GM18517 (cell line): ENCODE measurements around the gene AKAP13.
"Not testable (repeated sequence)": the region's sequence is repeated elsewhere in the genome, so short reads cannot be mapped to it uniquely, and the experiment has no call there.

ENCODE experiments used
- ATAC-seq: cut with Tn5 transposase; IDR thresholded peaks from one replicate; pipeline ENCODE4 v1.9.1; 2021; ENCODE audit warnings: mild to moderate bottlenecking, moderate library complexity; ENCODE audit not compliant: unreplicated experiment

AKAP13 gene

DNA sequence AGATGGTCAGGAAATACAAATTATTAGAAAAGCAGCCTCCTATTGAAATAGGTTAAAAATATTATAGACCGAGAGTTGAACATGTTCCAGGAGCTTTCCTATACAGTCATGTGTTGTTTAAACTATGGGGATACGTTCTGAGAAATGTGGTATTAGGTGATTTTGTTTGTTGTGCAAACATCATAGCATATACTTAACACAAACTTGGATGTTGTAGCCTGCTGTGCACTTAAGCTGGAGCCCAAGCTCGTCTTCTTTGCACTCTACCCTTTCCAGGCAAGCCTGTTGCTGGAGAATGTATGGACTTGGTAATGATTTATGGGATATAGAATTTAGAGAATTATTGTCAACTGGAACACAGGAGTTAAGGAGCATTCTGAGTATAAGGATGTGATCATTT lies 140.2 kb downstream of the AKAP13 start:
- ATAC-seq, result no peak

DNA sequence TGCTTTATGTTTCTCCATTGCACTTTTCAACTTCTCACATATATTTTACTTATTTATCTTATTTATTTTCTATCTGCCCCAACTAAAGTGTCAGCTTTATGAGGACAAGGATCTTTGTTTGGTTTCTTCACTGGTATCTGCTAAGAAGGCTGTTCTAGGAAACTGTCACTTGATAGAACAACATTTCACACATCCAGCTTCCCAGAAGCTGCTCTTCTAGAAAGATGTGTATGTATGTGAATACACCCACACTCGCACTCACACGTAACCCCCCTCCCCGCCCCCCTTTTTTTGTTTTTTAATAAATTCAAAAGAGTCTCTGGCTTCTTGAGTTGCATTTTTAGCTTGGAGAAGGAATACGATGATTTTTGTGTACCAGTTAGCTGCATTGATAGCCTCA lies 143.1 kb downstream of the AKAP13 start:
- no peak for ATAC-seq

DNA sequence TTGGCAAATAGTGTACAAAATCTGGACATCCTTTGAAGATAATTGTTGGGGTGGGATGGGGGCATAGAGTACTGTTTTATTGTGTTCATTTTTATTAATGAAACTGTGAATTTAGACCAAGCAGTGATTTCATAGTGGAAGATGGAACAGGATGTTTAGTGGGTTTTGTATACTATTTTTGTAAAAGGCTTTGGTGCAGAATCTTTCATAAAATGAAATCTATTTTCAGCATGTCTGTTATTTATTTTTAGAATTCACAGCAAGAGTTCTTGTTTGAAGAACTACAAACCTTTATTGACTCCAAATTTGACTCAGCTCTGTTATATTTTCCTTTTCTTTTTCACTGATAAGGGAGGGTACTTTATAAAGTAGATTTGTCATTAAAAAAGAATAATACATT lies 145.4 kb downstream of the AKAP13 start:
- ATAC-seq, result peak; percentile 56

DNA sequence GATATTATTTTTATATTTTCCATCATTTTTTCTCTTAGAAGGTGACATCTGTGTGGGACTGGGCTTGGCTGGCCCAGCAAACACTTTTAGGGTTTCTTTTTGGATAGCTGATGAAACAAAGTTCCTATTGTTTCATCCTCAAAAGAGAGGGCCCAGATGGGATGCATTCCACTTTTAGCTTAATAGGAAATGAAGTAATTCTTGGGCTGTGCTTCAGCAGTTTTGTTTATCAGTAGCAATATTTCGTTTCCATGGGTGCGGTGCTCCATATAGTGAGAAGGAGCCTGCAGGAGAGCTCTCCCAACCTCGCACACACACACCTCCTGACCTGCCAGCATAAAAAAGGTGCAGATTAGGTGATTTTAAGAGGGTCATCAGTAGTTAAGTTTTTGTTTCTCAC lies 147.5 kb downstream of the AKAP13 start:
- ATAC-seq, result no peak

DNA sequence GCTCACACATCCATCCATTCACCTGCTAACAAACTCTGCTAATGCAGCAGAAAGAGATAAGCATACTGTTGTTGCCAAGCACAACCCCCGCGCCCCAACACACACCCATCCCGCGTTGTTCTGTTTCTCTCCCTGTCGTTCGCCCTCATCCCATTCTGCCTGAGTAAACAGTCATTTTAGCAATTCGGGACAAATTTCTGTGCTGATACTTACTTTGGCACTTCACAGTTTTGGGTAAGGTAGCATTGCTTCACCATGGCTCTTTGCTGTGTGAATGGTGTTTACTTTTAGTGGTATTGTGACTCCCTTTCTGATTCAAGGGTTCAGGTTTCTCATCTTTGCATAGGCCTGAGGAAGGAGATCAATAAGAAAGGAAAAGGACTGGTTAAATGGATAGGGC lies 149.7 kb downstream of the AKAP13 start:
- ATAC-seq, result no peak

DNA sequence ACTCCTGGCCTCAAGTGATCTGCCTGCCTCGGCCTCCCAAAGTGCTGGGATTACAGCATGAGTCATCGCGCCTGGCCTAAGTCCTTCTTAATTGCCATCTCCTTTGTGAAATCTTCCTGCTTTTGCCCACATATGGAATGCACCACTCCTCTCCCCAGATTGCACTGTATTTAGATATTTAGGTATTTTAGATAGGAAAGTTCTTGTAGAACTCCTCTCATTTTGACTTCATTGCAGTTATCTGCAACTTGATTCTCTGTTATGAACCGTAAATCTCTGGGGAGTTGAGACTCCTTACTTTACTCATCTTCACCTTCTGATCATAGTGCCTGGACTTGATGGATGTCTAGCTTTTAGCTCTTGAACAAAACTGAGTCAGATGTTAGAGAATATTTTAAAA lies 150.7 kb downstream of the AKAP13 start:
- no peak for ATAC-seq

DNA sequence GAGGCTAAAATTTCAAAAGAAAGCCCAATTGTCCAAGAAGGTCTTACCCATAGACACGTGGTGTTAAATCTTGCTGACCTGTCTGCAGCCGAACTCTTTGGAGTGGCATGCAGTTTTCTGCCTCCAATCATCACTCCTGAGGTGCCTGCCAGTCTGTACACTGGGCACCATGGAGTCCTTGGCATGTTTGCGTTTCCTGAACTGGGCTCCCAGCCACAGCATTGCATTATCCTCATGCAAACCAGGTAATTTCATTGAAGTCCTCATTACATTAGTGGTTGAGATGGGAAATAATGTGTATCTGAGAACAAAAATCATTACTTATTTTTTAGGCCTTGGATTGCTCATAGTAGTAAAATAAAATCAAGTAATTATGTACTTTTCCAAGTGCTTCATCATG lies 152.3 kb downstream of the AKAP13 start:
- no peak for ATAC-seq

DNA sequence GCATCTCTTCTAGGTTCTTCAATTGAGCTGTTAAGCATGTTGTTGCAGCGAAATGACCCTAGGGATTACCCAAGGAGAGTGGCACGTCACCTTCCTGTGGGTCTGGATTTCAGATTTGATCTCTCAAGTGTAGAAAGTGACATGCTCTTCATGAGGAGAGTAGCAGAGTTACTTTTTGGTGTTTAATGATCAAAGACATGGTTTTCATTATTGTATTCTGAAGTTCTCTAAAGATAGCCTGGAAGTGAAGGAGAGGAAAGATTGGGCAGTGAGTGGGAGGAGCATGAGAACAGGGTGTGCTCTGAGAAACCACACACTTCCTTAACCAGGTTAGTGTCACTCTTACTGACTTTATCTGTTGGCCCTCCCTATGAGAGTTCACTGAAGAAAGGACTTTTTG lies 153.6 kb downstream of the AKAP13 start:
- peak; percentile 94 for ATAC-seq

DNA sequence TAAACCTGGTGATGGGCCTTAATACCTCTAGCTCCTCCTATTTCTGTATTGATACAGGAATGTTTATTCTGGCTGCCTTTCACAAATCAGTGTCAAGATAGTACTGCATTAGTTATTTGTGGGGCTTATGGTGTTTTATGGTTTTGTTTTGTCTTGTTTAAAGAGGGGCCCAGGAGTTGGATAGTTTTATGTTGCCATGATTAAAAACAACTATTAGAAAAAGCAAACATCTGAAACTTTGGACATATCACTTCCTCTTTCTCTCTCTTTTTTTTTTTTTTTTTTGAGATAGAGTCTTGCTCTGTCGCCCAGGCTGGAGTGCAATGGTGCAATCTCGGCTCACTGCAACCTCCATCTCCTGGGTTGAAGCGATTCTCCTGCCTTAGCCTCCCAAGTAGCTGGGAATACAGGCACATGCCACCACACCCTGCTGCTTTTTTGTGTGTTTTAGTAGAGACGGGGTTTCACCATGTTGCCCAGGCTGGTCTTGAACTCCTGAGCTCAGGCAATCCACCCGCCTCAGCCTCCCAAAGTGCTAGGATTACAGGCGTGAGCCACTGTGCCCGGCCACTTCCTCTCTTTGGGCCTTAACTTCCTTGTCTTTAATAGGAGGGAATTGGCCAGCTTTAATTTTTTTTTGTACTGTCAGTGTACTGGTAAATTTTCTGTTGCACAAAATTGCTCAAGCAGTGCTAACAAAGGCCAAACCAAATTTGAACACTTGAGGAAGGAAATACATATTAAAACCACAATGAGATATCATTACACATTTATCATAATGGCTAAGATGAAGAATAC lies 155.3 kb downstream of the AKAP13 start:
- not testable (repeated sequence) for ATAC-seq

DNA sequence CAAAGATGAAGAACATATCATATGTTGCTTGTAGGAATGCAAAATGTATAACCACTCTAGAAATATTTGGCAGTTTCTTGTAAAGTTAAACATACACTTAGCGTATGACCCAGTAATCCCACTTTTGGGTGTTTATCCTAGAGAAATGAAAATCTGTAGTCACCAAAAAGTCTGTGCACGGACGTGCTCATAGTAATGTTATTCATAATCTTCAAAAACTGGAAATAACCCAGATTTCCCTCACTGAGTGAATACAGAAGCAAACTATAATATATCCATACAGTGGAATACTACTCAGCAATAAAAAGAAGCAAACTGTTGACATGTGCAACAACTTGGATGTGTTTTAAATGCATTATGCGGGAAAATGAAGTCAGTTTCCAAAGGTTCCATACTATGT lies 155.9 kb downstream of the AKAP13 start:
- no peak for ATAC-seq

DNA sequence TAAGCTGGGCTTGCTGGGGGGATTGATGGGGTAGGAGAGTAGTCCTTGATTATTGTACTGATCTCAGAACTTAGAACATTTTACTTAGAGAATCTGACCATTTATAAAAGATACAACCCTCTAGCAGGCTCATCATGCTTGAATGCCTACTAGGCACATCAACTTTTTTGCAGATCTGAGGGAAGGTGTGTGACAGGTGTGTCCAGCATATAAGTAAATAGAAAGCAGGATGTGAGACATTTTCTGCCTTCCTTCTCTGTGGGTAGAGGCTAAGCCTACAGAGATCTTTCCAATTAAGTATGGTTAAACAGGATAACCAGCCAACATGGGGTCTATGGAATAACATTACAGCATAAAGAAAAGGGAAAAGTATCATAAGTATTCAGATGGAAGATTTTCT lies 159.1 kb downstream of the AKAP13 start:
- no peak for ATAC-seq

DNA sequence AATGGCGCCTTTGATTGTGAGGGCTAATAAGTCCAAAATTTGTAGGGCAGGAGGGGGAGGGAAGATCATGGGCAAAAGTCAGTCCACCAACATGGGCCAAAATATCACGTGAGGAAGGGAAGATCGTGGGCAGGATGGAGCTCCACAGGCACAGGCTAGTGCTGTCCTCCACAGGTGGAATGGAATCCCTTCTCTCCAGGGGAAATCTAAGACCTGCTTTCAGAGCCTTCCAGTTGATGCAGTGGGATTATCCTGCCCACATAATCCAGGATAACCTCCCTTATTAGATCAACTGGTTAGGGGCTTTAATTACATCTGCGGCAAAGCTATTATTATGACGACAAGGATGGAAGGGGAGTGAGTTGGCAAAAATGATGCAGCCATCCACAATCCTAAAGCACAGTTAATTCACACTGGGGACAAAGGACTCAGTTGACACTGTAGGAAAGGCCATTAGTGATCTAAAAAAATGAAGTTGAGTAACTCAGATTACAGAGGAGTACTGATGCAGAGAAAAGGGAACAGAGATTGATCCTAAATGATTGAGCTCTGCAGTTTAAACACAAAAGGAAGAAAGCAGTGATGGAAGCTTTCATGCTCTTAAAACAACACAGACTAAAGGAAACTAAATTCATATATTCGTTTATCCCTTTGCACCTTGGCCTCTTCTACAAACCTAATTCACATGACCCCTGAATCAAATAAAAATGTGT lies 159.8 kb downstream of the AKAP13 start:
- ATAC-seq, result no peak

DNA sequence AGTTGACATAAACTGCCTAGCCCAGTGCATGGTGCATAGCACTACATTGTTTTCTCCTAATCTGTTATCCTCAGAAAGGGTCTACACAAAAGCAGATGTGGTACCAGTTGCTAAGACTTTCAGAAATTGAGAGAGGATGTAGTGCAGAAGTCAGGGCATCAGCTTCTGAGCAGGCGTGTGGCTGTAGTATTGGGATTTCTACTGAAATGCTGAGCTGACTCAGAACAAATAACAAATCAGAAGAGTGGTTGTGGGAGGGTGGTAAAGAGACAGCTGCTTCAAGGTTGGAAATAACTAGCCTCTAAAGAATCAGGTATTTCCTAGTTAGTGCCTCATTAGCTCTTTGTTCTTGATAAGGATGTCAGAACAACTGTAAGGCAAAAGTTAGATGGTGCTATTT lies 161.3 kb downstream of the AKAP13 start:
- peak; percentile 68 for ATAC-seq

DNA sequence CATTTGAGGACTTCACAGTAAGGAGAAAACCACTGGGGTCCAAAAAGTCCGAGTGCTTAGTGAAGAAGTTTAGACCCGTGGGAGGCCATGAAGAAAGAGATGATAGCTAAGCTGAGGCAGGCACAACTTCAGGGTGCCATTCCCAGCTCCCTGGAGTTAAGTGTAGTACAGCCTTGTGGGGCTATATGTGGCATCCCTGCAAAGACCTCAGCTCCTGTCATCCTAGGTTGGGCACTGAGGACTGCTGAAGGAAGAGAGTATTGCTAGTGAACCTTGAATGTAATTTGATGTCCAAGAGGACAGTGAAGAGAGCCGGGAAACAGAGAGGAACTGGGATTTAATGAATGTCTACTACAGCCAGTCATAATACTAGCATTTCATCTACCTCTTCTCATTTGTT lies 162.1 kb downstream of the AKAP13 start:
- ATAC-seq, result no peak

DNA sequence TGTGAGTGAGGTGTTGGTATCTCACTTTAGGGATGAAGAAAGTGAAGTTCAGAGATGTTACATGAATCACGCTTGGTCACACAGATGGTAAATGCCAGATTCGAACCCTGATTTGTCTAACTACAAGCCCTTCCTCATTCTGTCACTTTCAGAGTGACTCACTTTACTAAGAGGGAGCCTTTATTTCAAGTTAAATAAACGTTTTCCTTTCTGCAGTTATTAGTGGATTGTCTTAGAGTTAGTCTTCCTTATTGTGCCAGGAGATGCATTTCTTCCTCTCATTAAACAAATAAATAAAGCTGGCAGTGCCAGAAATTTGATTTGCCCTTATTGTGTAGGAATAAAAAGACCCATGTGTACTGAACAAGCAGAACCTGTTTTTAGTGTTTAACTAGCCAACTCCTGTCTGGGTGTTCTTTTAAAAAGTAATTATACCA lies 162.5 kb downstream of the AKAP13 start:
- no peak for ATAC-seq

DNA sequence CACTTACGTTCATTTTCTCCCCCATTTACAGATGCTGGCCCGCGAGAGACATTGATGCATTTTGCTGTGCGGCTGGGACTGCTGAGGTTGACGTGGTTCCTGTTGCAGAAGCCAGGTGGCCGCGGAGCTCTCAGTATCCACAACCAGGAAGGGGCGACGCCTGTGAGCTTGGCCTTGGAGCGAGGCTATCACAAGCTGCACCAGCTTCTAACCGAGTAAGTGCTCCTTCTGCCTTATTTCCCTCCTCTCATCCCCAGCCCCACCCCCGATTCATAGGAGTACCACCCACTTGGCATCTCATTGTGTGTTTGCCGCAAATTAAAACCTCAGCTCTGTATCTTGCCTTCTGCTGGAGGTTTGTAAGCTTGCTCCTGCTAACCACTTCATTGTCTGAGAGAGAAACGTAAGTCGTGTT lies 163.3 kb downstream of the AKAP13 start:
- ATAC-seq, result no peak

DNA sequence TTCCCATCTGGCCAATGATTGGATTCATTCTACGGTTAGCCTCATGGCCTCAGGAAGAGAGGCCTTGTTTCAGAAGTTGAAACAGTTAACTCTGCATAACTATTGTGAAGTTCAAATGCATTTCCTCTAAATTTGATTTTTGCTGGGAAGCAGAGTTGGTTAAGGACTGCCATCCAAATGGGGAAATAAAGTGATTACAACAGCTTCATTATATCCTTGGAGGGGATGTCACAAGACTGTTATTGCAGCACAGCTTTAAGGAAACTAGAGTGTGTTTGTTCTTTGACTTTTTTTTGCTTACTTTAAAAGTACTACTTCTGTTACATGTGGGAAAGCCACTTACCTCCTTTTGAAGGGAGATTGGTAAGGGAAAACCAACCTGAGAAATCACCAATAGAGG lies 164.8 kb downstream of the AKAP13 start:
- no peak for ATAC-seq

DNA sequence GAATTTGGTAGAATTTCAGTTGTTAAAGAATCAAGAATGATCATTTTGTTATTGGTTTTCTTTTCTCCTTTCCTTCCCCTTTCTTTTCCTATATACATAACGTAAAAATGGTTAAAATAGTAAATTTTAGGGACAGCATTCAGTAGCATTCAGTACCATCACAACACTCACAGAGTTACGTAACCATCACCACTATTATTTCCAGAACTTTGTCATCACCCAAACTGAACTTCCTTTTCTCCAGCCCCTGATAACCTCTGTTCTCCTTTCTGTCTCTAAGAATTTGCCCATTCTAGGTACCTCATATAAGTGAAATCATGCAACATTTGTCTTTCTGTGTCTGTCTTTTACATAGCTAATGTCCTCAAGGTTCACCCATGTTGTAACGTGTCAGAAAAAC lies 165.3 kb downstream of the AKAP13 start:
- ATAC-seq, result no peak

DNA sequence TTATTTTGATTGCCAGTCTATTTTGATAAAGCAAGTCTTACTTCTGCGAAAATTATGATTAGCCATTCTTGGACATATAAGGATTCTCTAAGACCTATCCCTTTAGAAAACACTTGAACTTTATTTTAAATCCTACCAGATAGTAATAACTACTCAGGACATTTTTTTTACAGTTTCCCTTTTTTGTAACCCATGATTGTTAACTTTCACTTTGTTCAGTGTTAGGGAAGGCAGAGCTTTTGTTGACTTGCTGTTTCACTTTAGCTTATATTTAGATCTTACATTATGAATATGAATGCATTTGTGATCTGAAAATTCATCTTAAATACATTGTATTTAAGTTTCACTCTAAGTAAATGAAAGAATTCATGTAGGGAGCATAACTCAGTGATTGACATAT lies 167.0 kb downstream of the AKAP13 start:
- no peak for ATAC-seq

DNA sequence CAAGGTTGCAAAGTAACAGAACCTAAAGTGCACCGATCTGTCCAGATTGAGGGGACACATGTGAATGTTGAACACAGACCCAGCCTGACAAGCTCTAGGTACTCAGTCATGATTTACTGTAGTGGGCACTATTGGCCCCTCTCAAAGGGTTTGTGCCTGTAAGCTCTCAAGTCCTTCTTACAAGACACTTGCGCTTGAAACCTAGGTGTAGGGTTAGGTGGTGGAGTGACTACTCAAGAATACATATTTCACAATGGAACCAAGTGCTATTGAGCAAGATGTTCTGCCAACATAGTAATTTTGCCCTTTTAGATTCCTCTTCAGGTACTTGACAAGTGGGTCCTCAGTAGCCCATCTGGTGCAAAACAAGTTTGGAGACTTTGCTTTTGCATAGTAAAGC lies 169.9 kb downstream of the AKAP13 start:
- no peak for ATAC-seq

DNA sequence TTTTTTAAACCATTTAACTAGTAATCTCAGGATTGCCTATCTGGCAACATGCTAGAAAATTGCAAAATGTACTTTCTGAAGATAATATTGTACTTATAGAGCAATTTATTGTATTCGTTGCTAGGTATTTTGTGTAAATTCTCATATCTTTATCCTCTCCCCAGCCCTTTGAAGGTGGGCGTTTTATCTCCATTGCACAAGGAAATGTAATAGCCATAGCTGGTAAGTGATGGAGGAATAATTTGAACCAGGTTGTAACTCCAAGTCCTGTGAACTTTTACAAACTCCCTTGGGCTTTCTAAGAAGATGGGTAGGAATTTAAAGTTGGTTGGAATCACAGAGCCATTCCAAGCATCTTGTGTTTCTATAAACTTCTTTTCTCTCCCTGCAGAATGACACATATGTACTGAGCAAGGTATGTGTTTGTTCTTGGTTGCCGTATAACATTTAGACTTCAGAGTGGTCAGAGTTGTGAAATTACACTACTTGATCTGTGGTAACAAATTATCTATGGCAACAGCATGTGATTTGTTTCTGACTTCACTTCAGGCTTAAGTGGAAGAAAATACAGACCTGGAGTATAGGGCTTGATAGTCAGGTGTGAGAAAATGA lies 170.9 kb downstream of the AKAP13 start:
- ATAC-seq, result no peak
